LHCN-M2 (cell line): ENCODE data around the gene ASPHD1. TPM values are rescaled to one million over a fixed set of nuclear protein-coding genes. Genes with fewer than 3 reads are reported as not detected.
"Not testable (repeated sequence)": the region's sequence is repeated elsewhere in the genome, so short reads cannot be mapped to it uniquely, and the experiment has no call there.

Experiments
- DNase-seq: peaks from one replicate; pipeline ENCODE4 v3.0.0-alpha.2; 2012; ENCODE audit warnings: low read depth
- total RNA-seq: library from RNA; depleted of rRNA; stranded (reverse); fragments of >200 nt; gene quantifications from 2 replicates; pipeline ENCODE4 v1.2.3, GENCODE V29; 2014

The ASPHD1 gene
- total RNA-seq, 1 experiment from 2014 or later, result 8.9 TPM

- DNase-seq, result peak; percentile 46
These were observed 22.9 kb upstream of the ASPHD1 start for GRCh38 chr16:29877266-29877961.

DNA sequence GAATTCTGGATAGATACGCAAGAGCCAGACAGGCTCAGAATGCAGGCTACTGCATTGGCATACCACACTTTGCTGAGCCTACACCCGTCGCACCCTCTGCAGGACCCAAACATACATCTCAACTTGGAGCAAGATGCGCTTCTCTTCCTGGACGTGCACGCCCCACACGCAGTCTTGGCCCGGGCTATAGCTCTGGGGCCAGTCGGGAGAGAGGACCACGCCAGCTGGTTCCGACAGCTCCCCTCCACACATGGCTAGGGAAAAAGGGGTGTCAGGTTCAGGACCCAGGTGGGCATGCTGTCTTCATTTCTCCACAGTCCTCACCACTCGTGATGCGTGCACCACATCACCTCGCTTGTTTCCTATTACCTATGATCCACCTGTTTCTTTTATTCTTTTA, 22.1 kb upstream of the ASPHD1 start:
- no peak for DNase-seq

DNA sequence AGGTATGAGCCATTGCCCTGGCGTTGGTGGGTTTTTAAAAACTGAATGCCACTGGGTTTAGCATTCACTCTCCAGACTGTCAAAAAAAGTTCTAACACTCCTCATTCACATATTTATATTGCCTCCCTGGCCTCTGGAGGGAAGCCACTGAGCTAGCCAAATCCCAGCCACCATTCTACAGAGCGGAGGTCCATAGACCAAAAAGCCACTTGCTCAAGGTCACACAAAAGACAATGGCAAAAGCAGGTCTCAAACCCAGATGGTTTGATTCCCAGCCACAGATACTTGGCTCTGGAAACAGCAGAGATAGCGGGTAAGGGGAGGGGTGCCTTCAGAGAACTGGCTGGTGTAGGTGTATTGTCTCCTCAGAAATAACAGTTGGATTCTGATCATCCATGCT, 19.2 kb upstream of the ASPHD1 start:
- DNase-seq, result no peak

DNA sequence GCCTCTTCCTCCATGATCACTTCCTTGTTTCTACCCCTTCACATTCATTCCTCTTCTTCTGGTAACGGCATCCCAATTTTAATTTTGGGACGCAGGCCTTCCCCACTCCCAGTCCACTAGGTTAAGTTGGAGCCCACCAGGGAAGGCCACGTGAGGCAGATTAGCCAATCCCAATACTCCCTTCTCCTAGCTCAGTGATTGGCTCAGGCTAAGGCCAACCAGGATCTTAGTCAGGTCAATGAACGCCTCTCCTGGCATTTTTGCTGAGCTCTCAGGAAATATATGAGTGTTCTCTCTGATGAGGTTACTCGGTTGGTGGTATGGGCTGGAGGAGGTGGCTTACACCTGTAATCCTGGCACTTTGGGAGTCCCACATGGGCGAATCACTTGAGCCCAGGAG, 16.3 kb upstream of the ASPHD1 start:
- no peak for DNase-seq

DNA sequence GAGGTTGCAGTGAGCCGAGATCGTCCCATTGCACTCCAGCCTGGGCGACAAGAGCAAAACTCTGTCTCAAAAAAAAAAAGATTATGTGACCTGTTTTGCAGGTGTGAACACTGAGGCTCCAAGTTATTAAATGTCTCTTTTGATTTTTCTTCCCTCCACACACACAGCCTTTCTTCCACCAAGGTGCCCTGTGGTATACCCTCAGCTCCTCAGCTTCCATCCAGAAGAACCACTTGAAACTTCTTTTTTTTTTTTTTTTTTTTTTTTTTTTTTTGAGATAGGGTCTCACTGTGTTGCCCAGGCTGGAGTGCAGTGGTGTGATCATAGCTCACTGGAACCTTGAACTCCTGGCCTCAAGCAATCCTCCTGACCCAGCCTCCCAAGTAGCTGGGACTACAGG, 10.9 kb upstream of the ASPHD1 start:
- DNase-seq, result not testable (repeated sequence)

- DNase-seq, result no peak
These were observed 8.5 kb upstream of the ASPHD1 start for GRCh38 chr16:29891525-29892457.

GRCh38 chr16:29892458-29892813, 7.9 kb upstream of the ASPHD1 start:
- no peak for DNase-seq

DNA sequence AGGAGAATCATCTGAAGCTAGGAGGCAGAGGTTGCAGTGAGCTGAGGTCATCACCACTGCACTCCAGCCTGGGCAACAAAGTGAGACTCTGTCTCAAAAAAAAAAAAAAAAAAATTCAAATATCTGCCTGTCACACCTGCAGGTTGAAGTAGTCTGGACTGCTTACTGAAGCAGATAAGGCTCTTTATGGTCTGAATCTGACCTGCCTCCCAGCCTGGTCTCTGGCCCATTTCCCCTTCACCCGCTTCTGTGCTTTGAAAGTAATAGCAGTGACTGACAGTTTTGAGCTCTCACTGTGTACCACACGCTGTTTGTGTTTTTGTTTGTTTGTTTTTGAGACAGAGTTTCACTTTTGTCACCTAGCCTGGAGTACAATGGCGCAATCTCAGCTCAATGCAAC, 6.7 kb upstream of the ASPHD1 start:
- DNase-seq, result no peak

DNA sequence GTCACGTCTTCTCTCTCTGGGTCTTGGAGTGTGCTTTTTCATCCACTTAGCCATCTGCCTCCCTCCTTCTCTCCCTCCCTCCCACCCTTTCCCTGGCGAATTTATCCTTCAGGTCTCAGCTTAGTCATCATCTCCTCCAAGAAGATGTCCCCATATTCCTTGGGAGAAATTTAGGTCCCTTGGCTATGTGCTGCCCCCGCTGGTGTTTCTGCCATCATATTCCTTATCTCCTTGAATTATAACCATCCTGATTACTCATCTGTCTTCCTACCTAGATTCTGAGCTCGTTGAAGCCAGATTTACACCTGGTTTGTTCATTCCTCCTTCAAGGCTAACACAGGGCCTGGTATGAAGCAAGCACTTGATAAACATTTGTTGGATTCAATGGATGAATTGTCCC, 5.9 kb upstream of the ASPHD1 start:
- DNase-seq, result no peak

GRCh38 chr16:29896841-29897240, 3.4 kb upstream of the ASPHD1 start:
- DNase-seq, result no peak

GRCh38 chr16:29897333-29897732, 3.0 kb upstream of the ASPHD1 start:
- no peak for DNase-seq

DNA sequence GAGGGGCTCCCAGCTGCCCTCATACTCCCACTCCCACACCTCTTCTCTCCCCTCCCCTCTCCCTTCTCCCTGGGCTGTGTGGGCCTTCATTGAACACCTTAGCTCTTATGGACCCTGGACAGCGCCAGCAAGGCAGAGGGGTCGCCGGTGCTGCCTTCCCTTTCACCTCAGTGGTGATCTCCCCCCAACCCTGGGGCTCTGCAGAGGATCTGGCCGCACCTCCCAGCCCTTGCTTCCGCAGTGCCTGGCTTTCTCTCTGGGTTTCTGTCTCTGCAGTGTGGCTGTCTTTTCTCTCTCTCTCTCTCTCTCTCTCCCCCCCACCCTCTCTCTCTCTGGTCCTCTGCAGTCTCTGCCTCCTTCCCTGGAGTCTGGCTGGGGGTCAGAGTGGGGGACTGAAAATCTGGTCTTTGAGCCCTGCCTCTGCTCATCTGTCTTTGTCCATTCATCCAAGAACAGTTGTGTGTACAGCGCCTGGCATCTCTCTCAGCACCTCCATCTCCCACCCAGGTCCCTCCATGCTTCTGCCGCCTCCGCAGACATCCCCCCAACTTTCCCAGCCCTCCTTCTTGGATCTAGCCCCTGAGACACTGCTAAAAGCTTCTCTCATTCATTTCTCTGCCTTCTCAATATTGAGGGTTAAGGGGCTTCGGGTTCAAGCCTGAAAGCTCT, 2.0 kb upstream of the ASPHD1 start:
- DNase-seq, result no peak

GRCh38 chr16:29898804-29899515, 1.3 kb upstream of the ASPHD1 start:
- no peak for DNase-seq

DNA sequence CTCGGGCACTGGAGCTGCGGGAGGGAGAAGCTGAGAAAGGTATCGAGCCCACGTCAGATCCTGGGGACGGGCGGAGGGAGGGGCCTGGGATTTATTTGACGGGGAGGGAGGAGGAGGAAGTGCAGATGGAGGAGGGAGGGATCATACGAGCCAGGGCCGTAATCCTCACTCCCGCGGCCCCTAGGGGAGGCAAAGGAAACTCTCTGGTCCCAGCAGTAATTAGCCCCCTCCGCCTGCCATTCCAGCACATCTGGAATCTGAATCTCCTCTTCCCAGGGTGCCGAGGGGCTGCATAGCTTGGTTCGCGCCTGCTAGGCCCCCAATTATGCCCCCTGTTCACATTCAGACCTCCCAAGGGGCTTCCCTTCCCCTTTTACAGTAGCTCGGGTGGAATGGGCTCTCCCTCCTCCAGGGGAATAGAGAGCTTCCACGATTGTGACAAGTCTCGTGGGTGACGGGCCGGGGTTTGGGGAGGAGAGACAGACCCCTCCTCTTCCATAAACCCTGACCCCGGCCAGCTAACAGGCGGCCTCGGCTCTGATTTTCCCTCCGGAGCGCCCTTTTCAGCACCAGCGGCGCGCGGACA, 679 bp upstream of the ASPHD1 start, which contains the start of gene SEZ6L2:
Gene SEZ6L2, minus strand, starts transcription at position 35 of the 586 bp plus-strand sequence. CDS start 531 bp downstream, outside the sequence.
- peak; percentile 79 for DNase-seq

DNA sequence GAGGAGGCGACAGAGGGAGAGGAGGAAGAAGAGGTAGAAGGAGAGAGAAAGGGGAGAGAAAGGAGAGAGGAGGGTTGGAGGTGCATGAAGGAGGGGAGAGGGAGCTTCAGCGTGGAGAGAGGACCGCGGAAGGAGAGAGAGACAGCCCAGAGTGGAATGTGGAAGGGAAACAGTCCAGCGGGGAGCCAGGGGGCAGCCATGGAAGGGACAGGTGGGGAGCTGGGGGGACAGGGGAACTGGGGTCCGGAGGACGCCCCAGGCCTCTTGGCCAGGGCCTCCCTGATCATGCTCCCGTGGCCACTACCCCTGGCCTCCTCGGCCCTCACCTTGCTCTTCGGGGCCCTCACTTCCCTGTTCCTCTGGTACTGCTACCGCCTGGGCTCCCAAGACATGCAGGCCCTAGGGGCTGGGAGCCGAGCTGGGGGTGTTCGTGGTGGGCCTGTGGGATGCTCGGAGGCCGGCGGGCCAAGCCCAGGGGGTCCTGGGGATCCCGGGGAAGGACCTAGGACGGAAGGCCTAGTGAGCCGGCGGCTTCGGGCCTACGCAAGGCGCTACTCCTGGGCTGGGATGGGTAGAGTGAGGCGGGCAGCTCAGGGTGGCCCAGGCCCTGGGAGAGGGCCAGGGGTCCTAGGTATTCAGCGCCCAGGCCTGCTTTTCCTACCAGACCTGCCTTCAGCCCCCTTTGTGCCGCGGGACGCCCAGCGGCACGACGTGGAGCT, 759 bp downstream of the ASPHD1 start:
- no peak for DNase-seq

- no peak for DNase-seq
These were observed 1.3 kb downstream of the ASPHD1 start for GRCh38 chr16:29901607-29901945.

GRCh38 chr16:29903590-29903989, 3.3 kb downstream of the ASPHD1 start:
- no peak for DNase-seq

- no peak for DNase-seq
These were observed 4.7 kb downstream of the ASPHD1 start for GRCh38 chr16:29904947-29905346.

DNA sequence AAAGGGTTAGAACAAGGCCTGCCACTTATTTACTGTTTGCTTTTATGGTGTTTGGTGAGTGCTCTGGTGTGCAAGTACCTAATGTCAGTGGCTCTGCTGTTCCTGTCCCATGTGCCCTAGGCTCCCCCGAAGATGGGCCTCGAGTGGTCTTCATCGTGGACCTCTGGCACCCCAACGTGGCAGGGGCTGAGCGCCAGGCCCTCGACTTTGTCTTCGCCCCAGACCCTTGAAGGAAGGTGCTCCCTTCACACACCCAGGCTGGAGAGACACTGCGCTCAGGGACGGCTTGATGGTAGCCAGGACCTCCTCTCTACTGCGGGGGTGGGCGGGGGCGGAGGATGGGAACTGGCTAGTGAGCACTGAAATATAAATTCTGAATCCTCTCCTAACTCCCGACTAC, 5.4 kb downstream of the ASPHD1 start:
- DNase-seq, result no peak

- no peak for DNase-seq
These were observed 6.4 kb downstream of the ASPHD1 start for GRCh38 chr16:29906520-29907244.
